Melanocyte of skin (primary cell): ENCODE data around the gene ENTPD1. TPM values are rescaled to one million over a fixed set of nuclear protein-coding genes. Genes with fewer than 3 reads are reported as not detected.

Source experiments
- total RNA-seq, 2 donors: library from RNA; depleted of rRNA; stranded (reverse); fragments of >200 nt; gene quantifications; 2 replicates each; pipeline ENCODE4 v1.2.3, GENCODE V29; 2012

ENTPD1 gene
- under 1 TPM; under 0.01 to 0.67 TPM for total RNA-seq

GRCh38 chr10:95756041-95756761 is at the start of gene ENTPD1:
Gene ENTPD1, plus strand, starts transcription at chr10:95756163. Its CDS starts 77 bp downstream, at chr10:95756240.

GRCh38 chr10:95907456-95908253 is 151.7 kb downstream of the ENTPD1 start, which contains the start of gene CC2D2B:
Gene CC2D2B, plus strand, starts transcription at chr10:95907975. Its CDS starts 3,349 bp downstream, at chr10:95911324.

Other genes with a start within 250 kb of the ENTPD1 start
- 10 to 100 TPM; 29.0 to 60.9 TPM for gene SORBS1, start 194.8 kb upstream of the ENTPD1 start, total RNA-seq
- gene ALDH18A1, start 99.5 kb upstream of the ENTPD1 start, total RNA-seq: 10 to 100 TPM; 44.4 to 86.6 TPM
- 10 to 100 TPM; 26.2 to 41.3 TPM for gene TCTN3, start 62.2 kb upstream of the ENTPD1 start, total RNA-seq
- gene CC2D2B, start 151.8 kb downstream of the ENTPD1 start, total RNA-seq: under 1 TPM in 1 of 2 donors, not detected in 1; under 0.01 TPM